ENCODE data around the gene PDE3B. TPM values are rescaled to one million over a fixed set of nuclear protein-coding genes. Genes with fewer than 3 reads are reported as not detected.

Gene PDE3B
- total RNA-seq, 2 donors from 2014 or later, result 9.4 to 11.7 TPM

GRCh38 chr11:14914536-14914935 lies 270.9 kb downstream of the PDE3B start:
- Histone ChIP-seq H3K27ac (ENCODE audit: low read depth, low read length) (no peak overlapping the region), H3K36me3 (ENCODE audit: control insufficient read depth, insufficient read depth, low read length) (no peaks in the 10 kb centered on the region), H3K4me3 (ENCODE audit: low read length) (no peak overlapping the region), H3K27me3 (ENCODE audit: control insufficient read depth, insufficient read depth, low read length, poor library complexity, severe bottlenecking) (no peaks in the 10 kb centered on the region), H3K4me1 (ENCODE audit: control insufficient read depth, insufficient read depth, low read length) (no peaks in the 10 kb centered on the region), H3K9ac (ENCODE audit: extremely low read depth, low read length, poor library complexity, severe bottlenecking) (no peak overlapping the region), H3K9me3 (ENCODE audit: control insufficient read depth, low read length) (peaks cover 4% of the 10 kb centered on the region)
- no peak for DNase-seq
- Mint-ChIP-seq H3K27me3 (ENCODE audit: insufficient read depth) (peaks cover 6% of the 10 kb centered on the region), H3K9me3 (peaks cover 7% of the 10 kb centered on the region), H3K4me3 (no peak overlapping the region), H3K27ac (no peak overlapping the region), H3K36me3 (ENCODE audit: low read depth) (no peaks in the 10 kb centered on the region), H3K4me1 (no peaks in the 10 kb centered on the region)
- TF ChIP-seq, protein P1, sequence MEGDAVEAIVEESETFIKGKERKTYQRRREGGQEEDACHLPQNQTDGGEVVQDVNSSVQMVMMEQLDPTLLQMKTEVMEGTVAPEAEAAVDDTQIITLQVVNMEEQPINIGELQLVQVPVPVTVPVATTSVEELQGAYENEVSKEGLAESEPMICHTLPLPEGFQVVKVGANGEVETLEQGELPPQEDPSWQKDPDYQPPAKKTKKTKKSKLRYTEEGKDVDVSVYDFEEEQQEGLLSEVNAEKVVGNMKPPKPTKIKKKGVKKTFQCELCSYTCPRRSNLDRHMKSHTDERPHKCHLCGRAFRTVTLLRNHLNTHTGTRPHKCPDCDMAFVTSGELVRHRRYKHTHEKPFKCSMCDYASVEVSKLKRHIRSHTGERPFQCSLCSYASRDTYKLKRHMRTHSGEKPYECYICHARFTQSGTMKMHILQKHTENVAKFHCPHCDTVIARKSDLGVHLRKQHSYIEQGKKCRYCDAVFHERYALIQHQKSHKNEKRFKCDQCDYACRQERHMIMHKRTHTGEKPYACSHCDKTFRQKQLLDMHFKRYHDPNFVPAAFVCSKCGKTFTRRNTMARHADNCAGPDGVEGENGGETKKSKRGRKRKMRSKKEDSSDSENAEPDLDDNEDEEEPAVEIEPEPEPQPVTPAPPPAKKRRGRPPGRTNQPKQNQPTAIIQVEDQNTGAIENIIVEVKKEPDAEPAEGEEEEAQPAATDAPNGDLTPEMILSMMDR (conservative IDR thresholded peaks at IDR 0.05), result no peak
- 76 to 94% methylated on average over 2 of the region's 3 CpGs for WGBS, 2 experiments (ENCODE audit: insufficient coverage in 1 of 2, insufficient read length in 1 of 2)

GRCh38 chr11:14916403-14916802 lies 272.8 kb downstream of the PDE3B start:
- Histone ChIP-seq H3K27ac (ENCODE audit: low read depth, low read length) (no peak overlapping the region), H3K9me3 (ENCODE audit: control insufficient read depth, low read length) (peaks cover 4% of the 10 kb centered on the region), H3K4me3 (ENCODE audit: low read length) (no peak overlapping the region), H3K36me3 (ENCODE audit: control insufficient read depth, insufficient read depth, low read length) (no peaks in the 10 kb centered on the region), H3K9ac (ENCODE audit: extremely low read depth, low read length, poor library complexity, severe bottlenecking) (no peak overlapping the region), H3K27me3 (ENCODE audit: control insufficient read depth, insufficient read depth, low read length, poor library complexity, severe bottlenecking) (no peaks in the 10 kb centered on the region), H3K4me1 (ENCODE audit: control insufficient read depth, insufficient read depth, low read length) (no peaks in the 10 kb centered on the region)
- WGBS, 2 experiments (ENCODE audit: insufficient coverage in 1 of 2, insufficient read length in 1 of 2), result 83% methylated on average over 1 of the region's 1 CpG
- no peak overlapping the region for H3K4me3 Mint-ChIP-seq
- no peaks in the 10 kb centered on the region for H3K36me3 Mint-ChIP-seq (ENCODE audit: low read depth)
- H3K4me1 Mint-ChIP-seq, result peaks cover 7% of the 10 kb centered on the region
- H3K27me3 Mint-ChIP-seq (ENCODE audit: insufficient read depth), result peaks cover 6% of the 10 kb centered on the region
- no peak for DNase-seq
- TF ChIP-seq, protein P1 (conservative IDR thresholded peaks at IDR 0.05), result no peak
- no peak overlapping the region for H3K27ac Mint-ChIP-seq
- peaks cover 7% of the 10 kb centered on the region for H3K9me3 Mint-ChIP-seq

Other genes starting within 250 kb of the PDE3B start
- gene COPB1, start 144.0 kb upstream of the PDE3B start, total RNA-seq, result 100 to 1,000 TPM in 1 of 2 donors, 10 to 100 TPM in 1; 91.3 to 116 TPM
- gene PSMA1, start 123.4 kb upstream of the PDE3B start, total RNA-seq, result 100 to 1,000 TPM; 171 to 214 TPM
- gene CYP2R1, start 248.4 kb downstream of the PDE3B start, total RNA-seq, result 10 to 100 TPM; 10.4 to 12.4 TPM